Mononuclear cell (primary cell): ENCODE data around the gene SOCS3. TPM values are rescaled to one million over a fixed set of nuclear protein-coding genes. Genes with fewer than 3 reads are reported as not detected.

ENCODE experiments used
- H3K27me3 ChIP-seq: 2 replicates; pipeline ENCODE4 v1.6.0; 2011; ENCODE audit warnings: low read length, control low read depth; ENCODE audit not compliant: insufficient read depth
- H3K4me1 ChIP-seq: 2 replicates; pipeline ENCODE4 v1.5.1; 2011; ENCODE audit warnings: mild to moderate bottlenecking, low read length, control low read depth; ENCODE audit not compliant: insufficient read depth
- H3K4me3 ChIP-seq: 2 replicates; pipeline ENCODE4 v1.5.1; 2011; ENCODE audit warnings: mild to moderate bottlenecking, low read length, moderate library complexity
- H3K9me3 ChIP-seq: 2 replicates; pipeline ENCODE4 v1.5.1; 2011; ENCODE audit warnings: low read depth, mild to moderate bottlenecking, control low read depth, low read length
- total RNA-seq: library from RNA; depleted of rRNA; stranded (reverse); fragments of >200 nt; gene quantifications from one replicate; pipeline ENCODE4 v1.2.3, GENCODE V29; 2012

The SOCS3 gene
- total RNA-seq, 1 donor = 503 TPM

DNA sequence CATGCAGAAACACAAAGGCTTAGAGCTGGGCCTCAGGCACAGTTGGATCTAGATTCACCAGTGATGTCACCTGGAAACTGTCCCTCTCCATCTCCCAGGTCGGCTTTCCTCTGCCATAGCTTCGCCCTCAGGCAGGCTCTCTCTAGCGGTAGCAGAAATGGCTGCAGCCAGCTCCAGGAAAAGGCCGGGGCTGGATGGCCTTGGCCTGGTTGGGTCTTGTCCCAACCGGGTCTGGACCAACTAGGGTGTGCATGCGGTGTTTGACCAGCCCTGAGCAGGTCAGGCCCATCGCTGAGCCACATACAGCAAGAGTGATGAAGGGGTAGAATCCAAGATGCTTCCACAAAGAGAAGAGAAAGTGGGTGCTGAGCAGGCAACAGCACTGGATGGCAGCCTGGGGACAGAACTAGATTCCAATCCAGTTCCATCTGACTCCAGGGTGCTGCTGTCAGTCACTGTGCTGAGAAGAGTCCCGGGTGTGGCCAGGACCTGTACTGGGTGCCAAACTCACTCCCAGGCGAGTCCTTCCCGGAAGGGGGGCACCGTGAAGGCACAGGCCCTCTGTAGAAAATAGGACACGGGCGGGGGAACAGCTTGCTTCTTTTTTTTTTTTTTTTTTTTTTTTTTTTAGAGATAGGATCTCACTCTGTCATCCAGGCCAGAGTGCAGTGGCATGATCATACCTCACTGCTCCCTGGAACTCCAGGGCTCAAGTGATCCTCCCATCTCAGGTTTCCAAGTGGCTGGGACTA lies 51.8 kb downstream of the SOCS3 start:
- no peaks in the 10 kb centered on the region for H3K9me3 ChIP-seq
- H3K4me1 ChIP-seq = no peaks in the 10 kb centered on the region
- H3K4me3 ChIP-seq = no peak overlapping the region
- peaks cover 8% of the 10 kb centered on the region for H3K27me3 ChIP-seq

DNA sequence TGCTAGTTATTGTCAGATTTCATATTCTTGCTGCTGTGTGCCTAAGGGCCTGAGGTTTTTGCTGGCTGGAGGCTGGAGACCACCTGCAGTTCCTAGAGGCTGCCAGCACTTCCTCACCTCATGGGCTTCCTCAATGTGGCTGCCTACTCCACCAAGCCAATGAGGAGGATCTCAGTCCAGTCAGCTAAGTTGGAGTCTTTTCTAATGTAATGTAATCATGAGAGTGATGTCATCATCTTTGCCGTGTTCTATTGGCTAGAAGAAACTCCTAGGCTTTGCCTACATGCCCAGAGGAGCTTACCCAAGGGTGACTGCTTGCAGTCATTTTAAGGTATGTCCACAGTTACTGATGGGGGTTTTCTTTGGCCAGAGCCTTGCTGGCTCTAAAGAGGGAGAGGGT lies 53.0 kb downstream of the SOCS3 start:
- H3K9me3 ChIP-seq = no peaks in the 10 kb centered on the region
- no peaks in the 10 kb centered on the region for H3K4me1 ChIP-seq
- no peaks in the 10 kb centered on the region for H3K27me3 ChIP-seq
- H3K4me3 ChIP-seq = no peak overlapping the region

Other genes starting within 250 kb of the SOCS3 start
- gene TMC6, start 231.3 kb downstream of the SOCS3 start, total RNA-seq = 136 TPM
- gene TMC8, start 229.3 kb downstream of the SOCS3 start, total RNA-seq = 138 TPM
- gene C17orf99, start 213.7 kb downstream of the SOCS3 start, total RNA-seq = not detected
- gene SYNGR2, start 191.5 kb downstream of the SOCS3 start, total RNA-seq = 44.7 TPM
- 0.94 TPM for gene TK1, start 173.0 kb downstream of the SOCS3 start, total RNA-seq
- 5.0 TPM for gene AFMID, start 172.7 kb downstream of the SOCS3 start, total RNA-seq
- 0.21 TPM for gene BIRC5, start 145.8 kb downstream of the SOCS3 start, total RNA-seq
- gene TMEM235, start 128.4 kb downstream of the SOCS3 start, total RNA-seq = not detected
- 62.8 TPM for gene PGS1, start 18.6 kb upstream of the SOCS3 start, total RNA-seq
- gene DNAH17, start 217.3 kb upstream of the SOCS3 start, total RNA-seq = under 0.01 TPM